Ascending aorta (tissue), 2 donors: ENCODE results near the gene LRRN3. TPM values are rescaled to one million over a fixed set of nuclear protein-coding genes. Genes with fewer than 3 reads are reported as not detected.

Experiments used
- DNase-seq, 2 donors: peaks; one replicate each; pipeline ENCODE4 v3.0.0-alpha.2; 2019; ENCODE audit warnings: low spot score in 2 of 2
- H3K27ac ChIP-seq, 2 donors: fragments of 200-600 bp; sonication (generic); one replicate each; pipeline ENCODE4 v1.5.1; 2016 to 2017; ENCODE audit warnings: mild to moderate bottlenecking in 1 of 2
- H3K27me3 ChIP-seq: fragments of 200-600 bp; sonication (generic); one replicate; pipeline ENCODE4 v1.5.1; 2017
- H3K36me3 ChIP-seq, 2 donors: fragments of 200-600 bp; sonication (generic); one replicate each; pipeline ENCODE4 v1.5.1; 2016
- H3K4me1 ChIP-seq, 2 donors: fragments of 200-600 bp; sonication (generic); one replicate each; pipeline ENCODE4 v1.5.1; 2016 to 2017; ENCODE audit warnings: mild to moderate bottlenecking in 1 of 2
- H3K4me3 ChIP-seq, 2 donors: fragments of 200-600 bp; sonication (generic); one replicate each; pipeline ENCODE4 v1.5.1; 2016 to 2017; ENCODE audit warnings: mild to moderate bottlenecking in 1 of 2
- H3K9me3 ChIP-seq, 2 donors: fragments of 200-600 bp; sonication (generic); one replicate each; pipeline ENCODE4 v1.5.1; 2016
- intact Hi-C: fragments of 100-400 bp; cut with DNase I; formaldehyde crosslinking; loops from one replicate; pipeline ENCODE4 v1.15.1; 2023
- total RNA-seq: library from RNA; depleted of rRNA; stranded (reverse); fragments of >200 nt; gene quantifications from one replicate; pipeline ENCODE4 v1.1.0, GENCODE V29; 2016
- TF ChIP-seq, protein P1 (sequence below), 3 experiments: fragments of 200-600 bp in 2 of 3; fragments of 450-650 bp in 1 of 3; sonication (generic) in 2 of 3; IDR thresholded peaks; one replicate each; pipeline ENCODE4 v1.5.1; 2016 to 2019; ENCODE audit warnings: antibody characterized with exemption in 3 of 3, mild to moderate bottlenecking in 1 of 3, moderate library complexity in 1 of 3

LRRN3 gene
- total RNA-seq, 1 donor from 2014 or later, result 1.7 TPM

GRCh38 chr7:111174510-111174909, 83.6 kb downstream of the LRRN3 start:
- Histone ChIP-seq H3K27ac (no peak overlapping the region), H3K27me3 (no peaks in the 10 kb centered on the region), H3K9me3 (peaks cover 0 to 8% of the 10 kb centered on the region in 2 donors), H3K4me3 (no peak overlapping the region), H3K36me3 (no peaks in the 10 kb centered on the region), H3K4me1 (no peaks in the 10 kb centered on the region)
- DNase-seq, result no peak
- TF ChIP-seq, protein P1, sequence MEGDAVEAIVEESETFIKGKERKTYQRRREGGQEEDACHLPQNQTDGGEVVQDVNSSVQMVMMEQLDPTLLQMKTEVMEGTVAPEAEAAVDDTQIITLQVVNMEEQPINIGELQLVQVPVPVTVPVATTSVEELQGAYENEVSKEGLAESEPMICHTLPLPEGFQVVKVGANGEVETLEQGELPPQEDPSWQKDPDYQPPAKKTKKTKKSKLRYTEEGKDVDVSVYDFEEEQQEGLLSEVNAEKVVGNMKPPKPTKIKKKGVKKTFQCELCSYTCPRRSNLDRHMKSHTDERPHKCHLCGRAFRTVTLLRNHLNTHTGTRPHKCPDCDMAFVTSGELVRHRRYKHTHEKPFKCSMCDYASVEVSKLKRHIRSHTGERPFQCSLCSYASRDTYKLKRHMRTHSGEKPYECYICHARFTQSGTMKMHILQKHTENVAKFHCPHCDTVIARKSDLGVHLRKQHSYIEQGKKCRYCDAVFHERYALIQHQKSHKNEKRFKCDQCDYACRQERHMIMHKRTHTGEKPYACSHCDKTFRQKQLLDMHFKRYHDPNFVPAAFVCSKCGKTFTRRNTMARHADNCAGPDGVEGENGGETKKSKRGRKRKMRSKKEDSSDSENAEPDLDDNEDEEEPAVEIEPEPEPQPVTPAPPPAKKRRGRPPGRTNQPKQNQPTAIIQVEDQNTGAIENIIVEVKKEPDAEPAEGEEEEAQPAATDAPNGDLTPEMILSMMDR (IDR thresholded peaks at IDR 0.05), result no peak
- intact Hi-C loops, result no loop called here
